ENCODE data around the gene SLC22A3.

DNA sequence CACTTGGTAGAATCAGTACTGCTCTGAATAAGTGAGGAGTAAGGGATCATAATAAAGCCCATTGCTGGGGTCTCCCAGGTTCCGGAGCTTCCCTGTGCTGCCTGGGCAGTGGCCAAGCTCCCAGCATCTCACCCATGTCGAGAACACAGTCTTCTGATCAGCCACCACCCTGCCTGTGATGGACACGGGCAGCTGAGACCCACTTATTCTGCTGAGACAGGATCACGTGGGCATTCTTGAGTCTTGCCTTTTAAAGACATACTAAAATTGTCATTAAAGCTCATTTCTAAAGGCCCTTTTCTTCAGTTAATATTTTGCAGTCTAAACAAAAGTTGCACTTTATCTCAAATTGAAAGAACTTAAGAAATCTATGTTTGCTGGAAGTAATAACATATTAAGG is 46.8 kb upstream of the SLC22A3 start:
- TF ChIP-seq, protein P1, sequence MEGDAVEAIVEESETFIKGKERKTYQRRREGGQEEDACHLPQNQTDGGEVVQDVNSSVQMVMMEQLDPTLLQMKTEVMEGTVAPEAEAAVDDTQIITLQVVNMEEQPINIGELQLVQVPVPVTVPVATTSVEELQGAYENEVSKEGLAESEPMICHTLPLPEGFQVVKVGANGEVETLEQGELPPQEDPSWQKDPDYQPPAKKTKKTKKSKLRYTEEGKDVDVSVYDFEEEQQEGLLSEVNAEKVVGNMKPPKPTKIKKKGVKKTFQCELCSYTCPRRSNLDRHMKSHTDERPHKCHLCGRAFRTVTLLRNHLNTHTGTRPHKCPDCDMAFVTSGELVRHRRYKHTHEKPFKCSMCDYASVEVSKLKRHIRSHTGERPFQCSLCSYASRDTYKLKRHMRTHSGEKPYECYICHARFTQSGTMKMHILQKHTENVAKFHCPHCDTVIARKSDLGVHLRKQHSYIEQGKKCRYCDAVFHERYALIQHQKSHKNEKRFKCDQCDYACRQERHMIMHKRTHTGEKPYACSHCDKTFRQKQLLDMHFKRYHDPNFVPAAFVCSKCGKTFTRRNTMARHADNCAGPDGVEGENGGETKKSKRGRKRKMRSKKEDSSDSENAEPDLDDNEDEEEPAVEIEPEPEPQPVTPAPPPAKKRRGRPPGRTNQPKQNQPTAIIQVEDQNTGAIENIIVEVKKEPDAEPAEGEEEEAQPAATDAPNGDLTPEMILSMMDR (IDR thresholded peaks at IDR 0.05) = no peak
- no peak for TF ChIP-seq POLR2A (IDR thresholded peaks at IDR 0.05)

All from testis (tissue), 2 donors.